Fibroblast of the aortic adventitia (primary cell): ENCODE data around the gene TSPAN18. TPM values are rescaled to one million over a fixed set of nuclear protein-coding genes. Genes with fewer than 3 reads are reported as not detected.

Experiments
- DNase-seq: peaks from one replicate; pipeline ENCODE4 v3.0.0-alpha.2; 2010; ENCODE audit warnings: low read depth
- H3K4me3 ChIP-seq: 2 replicates; pipeline ENCODE4 v1.5.1; 2011; ENCODE audit warnings: low read depth, mild to moderate bottlenecking, control low read depth, low read length, moderate library complexity
- CTCF ChIP-seq: IDR thresholded peaks from 2 replicates; pipeline ENCODE4 v1.5.1; 2011; ENCODE audit warnings: mild to moderate bottlenecking, low read length, control low read depth, inconsistent platforms; ENCODE audit not compliant: insufficient read depth
- total RNA-seq: library from RNA; depleted of rRNA; stranded (reverse); fragments of >200 nt; gene quantifications from 2 replicates; pipeline ENCODE4 v1.2.3, GENCODE V29; 2012; ENCODE audit warnings: low replicate concordance

The TSPAN18 gene
- total RNA-seq, 1 donor, result under 0.01 TPM

GRCh38 chr11:44889266-44889665 lies 162.5 kb downstream of the TSPAN18 start:
- no peak for DNase-seq
- H3K4me3 ChIP-seq, result no peak overlapping the region
- no peak for TF ChIP-seq CTCF

GRCh38 chr11:44892843-44893242 lies 166.1 kb downstream of the TSPAN18 start:
- DNase-seq, result no peak
- no peak for TF ChIP-seq CTCF
- H3K4me3 ChIP-seq, result no peak overlapping the region

- no peak overlapping the region for H3K4me3 ChIP-seq
- no peak for DNase-seq
- no peak for TF ChIP-seq CTCF
Measured at GRCh38 chr11:44893308-44893822, 166.6 kb downstream of the TSPAN18 start.

- TF ChIP-seq CTCF, result peak; percentile 95
- H3K4me3 ChIP-seq, result no peak overlapping the region
- DNase-seq, result peak; percentile 63
Measured at GRCh38 chr11:44893846-44894617, 167.3 kb downstream of the TSPAN18 start.

GRCh38 chr11:44899959-44900358 lies 173.2 kb downstream of the TSPAN18 start:
- H3K4me3 ChIP-seq, result no peak overlapping the region
- TF ChIP-seq CTCF, result no peak
- peak; percentile 69 for DNase-seq

- no peak for DNase-seq
- H3K4me3 ChIP-seq, result no peak overlapping the region
- no peak for TF ChIP-seq CTCF
Measured at GRCh38 chr11:44901120-44901633, 174.4 kb downstream of the TSPAN18 start.
